GM12891 (cell line): ENCODE results near the gene CSRNP2.

Source experiments
- POLR2A ChIP-seq: IDR thresholded peaks from 2 replicates; pipeline ENCODE4 v1.6.1; 2011; ENCODE audit warnings: low read depth, low read length, control low read depth
- POLR2AphosphoS5 ChIP-seq: IDR thresholded peaks from 2 replicates; pipeline ENCODE4 v1.6.1; 2011; ENCODE audit warnings: low read depth, low read length, control low read depth
- SPI1 ChIP-seq: IDR thresholded peaks from 2 replicates; pipeline ENCODE4 v1.6.1; 2011; ENCODE audit warnings: low read depth, low read length, control low read depth
- TAF1 ChIP-seq: IDR thresholded peaks from 2 replicates; pipeline ENCODE4 v1.6.1; 2011; ENCODE audit warnings: low read depth, low read length, control low read depth

GRCh38 chr12:51051787-51052186 lies 31.6 kb downstream of the CSRNP2 start:
- no peak for TF ChIP-seq POLR2AphosphoS5
- TF ChIP-seq POLR2A = no peak
- no peak for TF ChIP-seq SPI1
- TF ChIP-seq TAF1 = no peak
